ENCODE data around the gene CSNK1A1L. TPM values are rescaled to one million over a fixed set of nuclear protein-coding genes. Genes with fewer than 3 reads are reported as not detected.

Gene CSNK1A1L
- total and polyA plus RNA-seq, 2 of the 8 experiments (the other 6 are each of a cell fraction or from before 2014, with no cell fraction given), result not detected

DNA sequence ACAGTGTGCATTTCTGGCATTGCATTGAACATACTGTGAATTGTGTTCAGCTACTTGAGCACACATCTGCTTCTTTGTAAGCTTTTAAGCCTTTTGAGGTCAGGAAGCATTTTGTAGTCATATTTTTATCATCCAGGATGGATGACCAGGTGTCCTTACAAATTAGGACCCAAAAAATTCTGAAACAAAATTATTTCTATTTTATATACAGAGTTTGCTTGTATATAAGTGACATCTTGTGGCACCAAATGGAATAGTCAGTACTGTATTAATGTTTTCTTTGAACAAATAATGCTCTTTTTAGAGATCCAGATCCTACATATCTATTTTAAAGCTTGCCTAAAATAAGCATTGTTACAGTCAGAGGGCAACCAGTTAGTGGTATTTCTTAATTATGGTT, 36.5 kb downstream of the CSNK1A1L start:
- H3K14ac ChIP-seq (ENCODE audit: insufficient read length), result no peak overlapping the region
- H3K9ac ChIP-seq (replicated peaks in 1 of 4; ENCODE audit: extremely low read depth in 1 of 4, low read depth in 3 of 4, low read length in 3 of 4), result no peak overlapping the region
- no peak overlapping the region for H3K4me3 ChIP-seq (ENCODE audit: extremely low read depth in 1 of 4, insufficient read depth in 2 of 4, low read depth in 3 of 4, low read length in 4 of 4)
- H3K36me3 ChIP-seq (ENCODE audit: control insufficient read depth in 2 of 4, insufficient read depth in 4 of 4, low read length in 3 of 4), result no peaks in the 10 kb centered on the region
- no peak overlapping the region for H2BK12ac ChIP-seq (ENCODE audit: low read depth, low read length)
- peaks cover 1% of the 10 kb centered on the region; the same call in 1 of the 2 replicates for H3K23me2 ChIP-seq (ENCODE audit: low read depth, low read length)
- DNase-seq (ENCODE audit: low read depth in 1 of 2, low spot score in 2 of 2) (no peak), FAIRE-seq (no peak)
- H2BK5ac ChIP-seq (ENCODE audit: low read depth, low read length), result no peak overlapping the region
- no peak overlapping the region for H3K27ac ChIP-seq (ENCODE audit: low read depth, low read length)
- no peaks in the 10 kb centered on the region for H3K79me2 ChIP-seq (ENCODE audit: control insufficient read depth in 1 of 2, insufficient read depth in 2 of 2, low read length in 2 of 2)
- no peak overlapping the region for H3K56ac ChIP-seq (replicated peaks; ENCODE audit: insufficient read length, low read depth, low read length)
- H2AK5ac ChIP-seq (ENCODE audit: low read depth, low read length), result no peak overlapping the region
- H4K8ac ChIP-seq (ENCODE audit: extremely low read depth, insufficient read depth, low read length), result no peak overlapping the region
- H4K20me1 ChIP-seq (replicated peaks in 1 of 2; ENCODE audit: control insufficient read depth in 1 of 2, insufficient read depth in 2 of 2, low read length in 2 of 2), result no peaks in the 10 kb centered on the region
- H2AFZ ChIP-seq (ENCODE audit: low read length), result no peak overlapping the region
- no peaks in the 10 kb centered on the region for H3K9me3 ChIP-seq (ENCODE audit: insufficient read depth in 2 of 2, low read depth in 1 of 2, low read length in 1 of 2)
- H3K4me2 ChIP-seq (ENCODE audit: insufficient read depth in 1 of 2, low read depth in 2 of 2, low read length in 2 of 2), result no peak overlapping the region
- H2BK15ac ChIP-seq (ENCODE audit: low read length), result no peak overlapping the region
- no peaks in the 10 kb centered on the region for H3K27me3 ChIP-seq (replicated peaks in 1 of 4; ENCODE audit: control insufficient read depth in 3 of 4, extremely low read depth in 1 of 4, insufficient read depth in 3 of 4, low read length in 3 of 4)
- no peak overlapping the region for H3K4ac ChIP-seq (replicated peaks; ENCODE audit: insufficient read length, low read depth, low read length)
- H3K4me1 ChIP-seq (replicated peaks in 1 of 4; ENCODE audit: control insufficient read depth in 3 of 4, insufficient read depth in 4 of 4, low read length in 3 of 4), result peaks cover 0 to 7% (median 5%) of the 10 kb centered on the region in 4 experiments; a peak in 5 of 7 replicates
- no peaks in the 10 kb centered on the region for H3K79me1 ChIP-seq (ENCODE audit: low read depth, low read length)
- no peak overlapping the region for H2BK20ac ChIP-seq (ENCODE audit: low read length)
- H4K91ac ChIP-seq (replicated peaks; ENCODE audit: insufficient read length, low read length), result no peak overlapping the region
- POLR2A ChIA-PET (ENCODE audit: partially characterized antibody), result interaction anchor here (1.7 kb wide), 1 partner anchor 10 kb away, joined by 4 read pairs; the partner anchor contains the start of gene SUPT20H
- CTCF ChIA-PET (ENCODE audit: partially characterized antibody), result interaction anchor here (1.1 to 2.1 kb wide), 2 partner anchors 359 to 533 kb away, joined by 4 to 8 read pairs; no protein-coding TSS in a partner anchor
- no peak overlapping the region for H3K18ac ChIP-seq (ENCODE audit: extremely low read depth, low read length)
- H3K23ac ChIP-seq (ENCODE audit: insufficient read length), result no peak overlapping the region
- no peak overlapping the region for H4K5ac ChIP-seq (ENCODE audit: insufficient read length, low read depth, low read length)
- H2BK120ac ChIP-seq (replicated peaks; ENCODE audit: low read depth, low read length), result no peak overlapping the region
- TF ChIP-seq TAF7 (optimal IDR thresholded peaks at IDR 0.05; ENCODE audit: borderline replicate concordance, low read depth, low read length), result no peak
- no peak for TF ChIP-seq CHD2 (IDR thresholded peaks at IDR 0.05; ENCODE audit: low read length)
- TF ChIP-seq MAFK (IDR thresholded peaks at IDR 0.05; ENCODE audit: low read depth, low read length), result no peak
- TF ChIP-seq CHD1 (IDR thresholded peaks at IDR 0.05; ENCODE audit: low read depth, low read length), result no peak
- TF ChIP-seq GABPA (IDR thresholded peaks at IDR 0.05; ENCODE audit: borderline replicate concordance, insufficient read depth, low read length), result no peak
- no peak for TF ChIP-seq ZNF274 (IDR thresholded peaks at IDR 0.05; ENCODE audit: borderline replicate concordance, extremely low read depth, low read length)
- no peak for TF ChIP-seq EGR1 (IDR thresholded peaks at IDR 0.05; ENCODE audit: borderline replicate concordance, low read depth, low read length)

Measured in H1 (cell line).